ENCODE results near the gene LAPTM4A.

DNA sequence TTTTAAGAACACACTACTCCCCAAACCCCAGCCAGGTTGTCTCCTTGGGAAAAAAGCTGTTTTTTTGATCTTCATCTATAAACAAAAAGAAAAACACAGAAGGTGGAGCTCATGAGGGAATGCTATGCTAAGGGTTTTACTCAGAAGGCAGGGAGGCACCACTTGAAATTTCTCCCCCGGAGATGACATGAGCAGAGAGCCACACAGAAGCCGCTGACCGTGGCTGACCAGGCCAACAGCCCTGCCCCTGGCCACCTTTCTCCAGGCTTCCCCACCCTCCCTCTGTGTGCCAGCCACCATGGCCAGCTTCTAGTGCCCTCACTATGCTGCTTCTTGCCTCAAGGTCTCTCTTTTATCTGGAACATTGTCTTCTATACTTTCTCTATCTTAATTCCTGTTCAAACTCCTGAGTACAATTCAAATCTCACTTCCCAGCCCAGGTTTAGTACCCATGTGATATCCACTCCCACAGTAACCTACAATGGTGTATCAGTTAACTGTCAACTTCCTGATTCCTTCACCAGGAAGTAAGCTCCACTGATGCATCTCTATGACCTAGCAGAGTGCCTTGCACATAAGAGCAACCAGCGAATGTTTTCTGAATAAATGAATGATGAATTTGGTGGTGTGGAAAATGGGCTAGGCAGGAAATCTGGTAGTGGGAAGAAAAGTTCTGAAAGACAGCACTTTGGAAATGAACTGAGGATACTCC, 15.3 kb downstream of the LAPTM4A start:
- TF ChIP-seq RCOR1 (conservative IDR thresholded peaks at IDR 0.05; ENCODE audit: low read depth, low read length): no peak
- no peak for TF ChIP-seq IRF3 (IDR thresholded peaks at IDR 0.05)
- TF ChIP-seq TCF3 (IDR thresholded peaks at IDR 0.05; ENCODE audit: borderline replicate concordance, insufficient read depth, low read depth, low read length): no peak
- no peak for TF ChIP-seq EZH2 (IDR thresholded peaks at IDR 0.05; ENCODE audit: borderline replicate concordance, control insufficient read depth, low read depth, low read length)
- no peak for TF ChIP-seq ZNF384 (IDR thresholded peaks at IDR 0.05; ENCODE audit: borderline replicate concordance, low read depth, low read length)
